ENCODE measurements around the gene RAB38.

- no peak for TF ChIP-seq CTCF (IDR thresholded peaks at IDR 0.05)
- no peak for TF ChIP-seq POLR2A (IDR thresholded peaks at IDR 0.05)
Observed at GRCh38 chr11:88070437-88070836, 104.8 kb downstream of the RAB38 start.

Data from uterus (tissue), 2 donors.